HL-60 (cell line): ENCODE data around the gene CALU.

Experiments
- DNase-seq, 2 experiments: peaks; one replicate each; pipeline ENCODE4 v3.0.0-alpha.2; 2010 to 2020; ENCODE audit warnings: low read depth in 1 of 2, low spot score in 1 of 2
- H3K27ac ChIP-seq: fragments of 250-450 bp; sonication (Bioruptor Pico); replicated peaks from 2 replicates; pipeline ENCODE4 v1.5.1; 2020; ENCODE audit warnings: mild to moderate bottlenecking, moderate library complexity
- H3K27me3 ChIP-seq: fragments of 250-450 bp; sonication (Bioruptor Pico); 2 replicates; pipeline ENCODE4 v1.5.1; 2021; ENCODE audit warnings: mild to moderate bottlenecking, moderate library complexity; ENCODE audit not compliant: insufficient read depth, poor library complexity, severe bottlenecking
- H3K4me3 ChIP-seq: replicated peaks from 2 replicates; pipeline ENCODE4 v1.5.1; 2011; ENCODE audit warnings: mild to moderate bottlenecking, control low read depth, low read length; ENCODE audit not compliant: insufficient read depth
- GABPA ChIP-seq: IDR thresholded peaks from 2 replicates; pipeline ENCODE4 v1.6.1; 2012; ENCODE audit warnings: low read depth
- POLR2AphosphoS5 ChIP-seq: IDR thresholded peaks from 2 replicates; pipeline ENCODE4 v1.6.1; 2012; ENCODE audit warnings: low read depth
- SPI1 ChIP-seq: IDR thresholded peaks from 2 replicates; pipeline ENCODE4 v1.6.1; 2012; ENCODE audit warnings: low read depth, mild to moderate bottlenecking, borderline replicate concordance
- TF ChIP-seq, protein P1 (sequence below): IDR thresholded peaks from 2 replicates; pipeline ENCODE4 v1.6.1; 2012; ENCODE audit warnings: low read depth; ENCODE audit not compliant: insufficient replicate concordance
- TF ChIP-seq, protein P2 (sequence below): IDR thresholded peaks from one replicate; pipeline ENCODE4 v1.5.1; 2011; ENCODE audit warnings: low read length, control low read depth, inconsistent platforms; ENCODE audit not compliant: insufficient read depth

The CALU gene

GRCh38 chr7:128811631-128812430 is 72.7 kb downstream of the CALU start:
- H3K27ac ChIP-seq: no peak overlapping the region
- TF ChIP-seq SPI1 (no peak), GABPA (no peak), POLR2AphosphoS5 (no peak)
- TF ChIP-seq, protein P1, sequence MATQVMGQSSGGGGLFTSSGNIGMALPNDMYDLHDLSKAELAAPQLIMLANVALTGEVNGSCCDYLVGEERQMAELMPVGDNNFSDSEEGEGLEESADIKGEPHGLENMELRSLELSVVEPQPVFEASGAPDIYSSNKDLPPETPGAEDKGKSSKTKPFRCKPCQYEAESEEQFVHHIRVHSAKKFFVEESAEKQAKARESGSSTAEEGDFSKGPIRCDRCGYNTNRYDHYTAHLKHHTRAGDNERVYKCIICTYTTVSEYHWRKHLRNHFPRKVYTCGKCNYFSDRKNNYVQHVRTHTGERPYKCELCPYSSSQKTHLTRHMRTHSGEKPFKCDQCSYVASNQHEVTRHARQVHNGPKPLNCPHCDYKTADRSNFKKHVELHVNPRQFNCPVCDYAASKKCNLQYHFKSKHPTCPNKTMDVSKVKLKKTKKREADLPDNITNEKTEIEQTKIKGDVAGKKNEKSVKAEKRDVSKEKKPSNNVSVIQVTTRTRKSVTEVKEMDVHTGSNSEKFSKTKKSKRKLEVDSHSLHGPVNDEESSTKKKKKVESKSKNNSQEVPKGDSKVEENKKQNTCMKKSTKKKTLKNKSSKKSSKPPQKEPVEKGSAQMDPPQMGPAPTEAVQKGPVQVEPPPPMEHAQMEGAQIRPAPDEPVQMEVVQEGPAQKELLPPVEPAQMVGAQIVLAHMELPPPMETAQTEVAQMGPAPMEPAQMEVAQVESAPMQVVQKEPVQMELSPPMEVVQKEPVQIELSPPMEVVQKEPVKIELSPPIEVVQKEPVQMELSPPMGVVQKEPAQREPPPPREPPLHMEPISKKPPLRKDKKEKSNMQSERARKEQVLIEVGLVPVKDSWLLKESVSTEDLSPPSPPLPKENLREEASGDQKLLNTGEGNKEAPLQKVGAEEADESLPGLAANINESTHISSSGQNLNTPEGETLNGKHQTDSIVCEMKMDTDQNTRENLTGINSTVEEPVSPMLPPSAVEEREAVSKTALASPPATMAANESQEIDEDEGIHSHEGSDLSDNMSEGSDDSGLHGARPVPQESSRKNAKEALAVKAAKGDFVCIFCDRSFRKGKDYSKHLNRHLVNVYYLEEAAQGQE: no peak
- TF ChIP-seq, protein P2, sequence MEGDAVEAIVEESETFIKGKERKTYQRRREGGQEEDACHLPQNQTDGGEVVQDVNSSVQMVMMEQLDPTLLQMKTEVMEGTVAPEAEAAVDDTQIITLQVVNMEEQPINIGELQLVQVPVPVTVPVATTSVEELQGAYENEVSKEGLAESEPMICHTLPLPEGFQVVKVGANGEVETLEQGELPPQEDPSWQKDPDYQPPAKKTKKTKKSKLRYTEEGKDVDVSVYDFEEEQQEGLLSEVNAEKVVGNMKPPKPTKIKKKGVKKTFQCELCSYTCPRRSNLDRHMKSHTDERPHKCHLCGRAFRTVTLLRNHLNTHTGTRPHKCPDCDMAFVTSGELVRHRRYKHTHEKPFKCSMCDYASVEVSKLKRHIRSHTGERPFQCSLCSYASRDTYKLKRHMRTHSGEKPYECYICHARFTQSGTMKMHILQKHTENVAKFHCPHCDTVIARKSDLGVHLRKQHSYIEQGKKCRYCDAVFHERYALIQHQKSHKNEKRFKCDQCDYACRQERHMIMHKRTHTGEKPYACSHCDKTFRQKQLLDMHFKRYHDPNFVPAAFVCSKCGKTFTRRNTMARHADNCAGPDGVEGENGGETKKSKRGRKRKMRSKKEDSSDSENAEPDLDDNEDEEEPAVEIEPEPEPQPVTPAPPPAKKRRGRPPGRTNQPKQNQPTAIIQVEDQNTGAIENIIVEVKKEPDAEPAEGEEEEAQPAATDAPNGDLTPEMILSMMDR: no peak
- H3K4me3 ChIP-seq: no peak overlapping the region
- H3K27me3 ChIP-seq: no peaks in the 10 kb centered on the region
- DNase-seq: peak in 1 of 2 experiments; percentile 38

GRCh38 chr7:128812514-128813168 is 73.5 kb downstream of the CALU start:
- Histone ChIP-seq H3K4me3 (no peak overlapping the region), H3K27me3 (no peaks in the 10 kb centered on the region), H3K27ac (no peak overlapping the region)
- DNase-seq: peak in 1 of 2 experiments; percentile 81
- TF ChIP-seq, protein P1: no peak
- peak; percentile 86 for TF ChIP-seq POLR2AphosphoS5
- peak; percentile 74 for TF ChIP-seq SPI1

DNA sequence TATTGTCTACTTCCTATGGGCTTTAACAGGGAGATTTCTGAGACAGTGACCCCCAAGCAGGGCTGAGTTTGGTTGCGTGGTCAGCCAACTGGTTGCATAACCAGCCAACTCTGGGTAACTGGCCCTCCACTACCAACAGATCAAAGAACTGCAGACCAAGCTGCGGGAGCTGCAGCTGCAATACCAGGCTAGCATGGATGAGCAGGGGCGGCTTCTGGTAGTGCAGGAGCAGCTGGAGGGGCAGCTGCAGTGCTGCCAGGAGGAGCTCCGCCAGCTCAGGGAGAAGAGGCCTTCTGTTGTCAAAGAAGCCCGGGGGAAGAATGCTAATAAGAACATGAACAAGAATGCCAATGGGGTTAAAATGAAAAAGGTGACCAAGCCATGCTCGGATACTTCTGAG is 75.3 kb downstream of the CALU start:
- H3K27ac ChIP-seq: no peak overlapping the region
- no peak overlapping the region for H3K4me3 ChIP-seq
- no peak for DNase-seq
- no peak for TF ChIP-seq GABPA
- no peak for TF ChIP-seq SPI1
- TF ChIP-seq, protein P1: no peak
- TF ChIP-seq POLR2AphosphoS5: no peak
- TF ChIP-seq, protein P2: no peak
- no peaks in the 10 kb centered on the region for H3K27me3 ChIP-seq
